AG04450 (cell line): ENCODE measurements around the gene OAF. TPM values are rescaled to one million over a fixed set of nuclear protein-coding genes. Genes with fewer than 3 reads are reported as not detected.
"Not testable (repeated sequence)": the region's sequence is repeated elsewhere in the genome, so short reads cannot be mapped to it uniquely, and the experiment has no call there.

ENCODE experiments used
- CTCF ChIA-PET: fragments of 300-600, 350-600 bp; formaldehyde crosslinking; extraction: SDS; loops from one replicate; lab custom pipeline; 2022; ENCODE audit warnings: antibody characterized with exemption, inconsistent platforms; lab: Charles Lee
- POLR2A ChIA-PET: fragments of 350-600 bp; formaldehyde crosslinking; extraction: SDS; loops from one replicate; lab custom pipeline; 2021; ENCODE audit warnings: antibody characterized with exemption, inconsistent platforms; lab: Yijun Ruan, JAX
- DNase-seq: peaks from one replicate; pipeline ENCODE4 v3.0.0-alpha.2; 2011; ENCODE audit warnings: low read depth, low spot score
- H3K27ac ChIP-seq: one replicate; pipeline ENCODE4 v1.5.1; 2012; ENCODE audit warnings: low read depth, low read length, control low read depth
- H3K27me3 ChIP-seq: one replicate; pipeline ENCODE4 v1.6.0; 2012; ENCODE audit warnings: low read length; ENCODE audit not compliant: control insufficient read depth, insufficient read depth
- H3K4me3 ChIP-seq: 2 replicates; pipeline ENCODE4 v1.5.1; 2011; ENCODE audit warnings: mild to moderate bottlenecking, low read depth, low read length, control low read depth
- H3K9me3 ChIP-seq: 2 replicates; pipeline ENCODE4 v1.5.1; 2012; ENCODE audit warnings: low read length; ENCODE audit not compliant: control insufficient read depth, insufficient read depth
- polyA plus RNA-seq: library from polyadenylated mRNA; depleted of rRNA; stranded (reverse); fragments of >200 nt; gene quantifications from 2 replicates; pipeline ENCODE4 v1.2.3, GENCODE V29; 2011
- TF ChIP-seq, protein P1 (sequence below): IDR thresholded peaks from 2 replicates; pipeline ENCODE4 v1.5.1; 2011; ENCODE audit warnings: low read depth, low read length, control low read depth, inconsistent platforms

Gene OAF
- polyA plus RNA-seq, 1 experiment: 26.6 TPM

DNA sequence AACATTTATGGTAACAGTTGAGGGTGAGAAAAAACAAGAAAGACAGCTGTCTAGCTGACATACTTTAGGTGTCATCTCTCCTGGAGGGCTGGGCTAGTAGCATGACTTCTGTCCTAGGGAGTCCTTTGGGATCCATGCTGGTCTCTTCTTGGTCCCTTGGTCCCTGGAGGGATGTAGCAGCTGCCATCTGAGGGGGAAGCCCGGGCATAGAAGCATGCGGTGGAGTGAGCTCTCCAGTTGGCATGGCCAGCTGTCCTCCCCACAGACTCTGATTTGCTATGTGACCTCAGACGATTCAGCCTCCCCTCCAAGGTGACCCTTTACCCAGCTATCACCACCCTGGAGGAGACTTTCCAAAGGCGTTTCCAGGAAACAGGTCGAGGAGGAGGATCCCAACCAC, 57.9 kb downstream of the OAF start:
- peaks cover 26% of the 10 kb centered on the region for H3K27me3 ChIP-seq
- H3K4me3 ChIP-seq: no peak overlapping the region
- H3K9me3 ChIP-seq: no peaks in the 10 kb centered on the region
- CTCF ChIA-PET: interaction anchor here (1.8 kb wide), 1 partner anchor 100 kb away, joined by 4 read pairs; no protein-coding TSS in a partner anchor
- POLR2A ChIA-PET: no interaction called here
- TF ChIP-seq, protein P1, sequence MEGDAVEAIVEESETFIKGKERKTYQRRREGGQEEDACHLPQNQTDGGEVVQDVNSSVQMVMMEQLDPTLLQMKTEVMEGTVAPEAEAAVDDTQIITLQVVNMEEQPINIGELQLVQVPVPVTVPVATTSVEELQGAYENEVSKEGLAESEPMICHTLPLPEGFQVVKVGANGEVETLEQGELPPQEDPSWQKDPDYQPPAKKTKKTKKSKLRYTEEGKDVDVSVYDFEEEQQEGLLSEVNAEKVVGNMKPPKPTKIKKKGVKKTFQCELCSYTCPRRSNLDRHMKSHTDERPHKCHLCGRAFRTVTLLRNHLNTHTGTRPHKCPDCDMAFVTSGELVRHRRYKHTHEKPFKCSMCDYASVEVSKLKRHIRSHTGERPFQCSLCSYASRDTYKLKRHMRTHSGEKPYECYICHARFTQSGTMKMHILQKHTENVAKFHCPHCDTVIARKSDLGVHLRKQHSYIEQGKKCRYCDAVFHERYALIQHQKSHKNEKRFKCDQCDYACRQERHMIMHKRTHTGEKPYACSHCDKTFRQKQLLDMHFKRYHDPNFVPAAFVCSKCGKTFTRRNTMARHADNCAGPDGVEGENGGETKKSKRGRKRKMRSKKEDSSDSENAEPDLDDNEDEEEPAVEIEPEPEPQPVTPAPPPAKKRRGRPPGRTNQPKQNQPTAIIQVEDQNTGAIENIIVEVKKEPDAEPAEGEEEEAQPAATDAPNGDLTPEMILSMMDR: no peak
- DNase-seq: no peak
- H3K27ac ChIP-seq: no peak overlapping the region

- H3K9me3 ChIP-seq: no peaks in the 10 kb centered on the region
- TF ChIP-seq, protein P1: no peak
- no peak overlapping the region for H3K27ac ChIP-seq
- POLR2A ChIA-PET: no interaction called here
- no peak for DNase-seq
- CTCF ChIA-PET: interaction anchor here (0.6 kb wide), 1 partner anchor 93 kb away, joined by 4 read pairs; no protein-coding TSS in a partner anchor
- peaks cover 21% of the 10 kb centered on the region for H3K27me3 ChIP-seq
- no peak overlapping the region for H3K4me3 ChIP-seq
These were observed 59.6 kb downstream of the OAF start for GRCh38 chr11:120270386-120270785.

- TF ChIP-seq, protein P1: no peak
- DNase-seq: no peak
- no peak overlapping the region for H3K4me3 ChIP-seq
- H3K9me3 ChIP-seq: no peaks in the 10 kb centered on the region
- POLR2A ChIA-PET: no interaction called here
- H3K27me3 ChIP-seq: peaks cover 23% of the 10 kb centered on the region
- H3K27ac ChIP-seq: no peak overlapping the region
- CTCF ChIA-PET: no interaction called here
These were observed 60.8 kb downstream of the OAF start for GRCh38 chr11:120271672-120272071.

- H3K27ac ChIP-seq: no peak overlapping the region
- POLR2A ChIA-PET: no interaction called here
- CTCF ChIA-PET: no interaction called here
- no peaks in the 10 kb centered on the region for H3K9me3 ChIP-seq
- DNase-seq: no peak
- H3K4me3 ChIP-seq: no peak overlapping the region
- TF ChIP-seq, protein P1: no peak
- peaks cover 21% of the 10 kb centered on the region for H3K27me3 ChIP-seq
These were observed 61.5 kb downstream of the OAF start for GRCh38 chr11:120272303-120272702.

- ChIA-PET CTCF (no interaction called here), POLR2A (no interaction called here)
- TF ChIP-seq, protein P1: no peak
- Histone ChIP-seq H3K9me3 (no peaks in the 10 kb centered on the region), H3K4me3 (no peak overlapping the region), H3K27ac (no peak overlapping the region), H3K27me3 (peaks cover 23% of the 10 kb centered on the region)
- DNase-seq: no peak
These were observed 62.6 kb downstream of the OAF start for GRCh38 chr11:120273432-120273831.

DNA sequence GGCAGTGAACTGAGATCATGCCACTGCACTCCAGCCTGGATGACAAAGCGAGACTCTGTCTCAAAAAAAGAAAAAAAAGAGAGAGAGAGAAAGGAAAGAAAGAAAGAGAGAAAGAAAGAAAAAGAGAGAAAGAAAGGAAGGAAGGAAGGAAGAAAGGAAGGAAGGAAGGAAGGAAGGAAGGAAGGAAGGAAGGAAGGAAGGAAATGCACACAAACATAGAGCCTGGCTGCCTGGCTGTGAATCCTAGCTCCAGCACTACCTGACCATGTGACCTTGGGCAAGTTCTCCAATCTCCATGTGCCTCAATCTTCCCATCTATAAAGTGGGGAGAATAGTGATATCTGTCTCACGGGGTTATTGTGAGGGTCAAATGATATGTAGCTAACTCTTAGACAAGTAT, 63.1 kb downstream of the OAF start:
- CTCF ChIA-PET: interaction anchor here (3.6 kb wide), 1 partner anchor 29 kb away, joined by 17 read pairs; no protein-coding TSS in a partner anchor
- H3K4me3 ChIP-seq, H3K27ac ChIP-seq, POLR2A ChIA-PET, H3K9me3 ChIP-seq, DNase-seq: not testable (repeated sequence)
- peaks cover 19% of the 10 kb centered on the region for H3K27me3 ChIP-seq
